ENCODE measurements around the gene NETO2. TPM values are rescaled to one million over a fixed set of nuclear protein-coding genes. Genes with fewer than 3 reads are reported as not detected.
A peak's percentile ranks its signal among the peaks of the same experiment; 100 is the strongest.

Gene NETO2
- total and polyA plus RNA-seq, 10 of the 15 experiments (the other 5 are each of a cell fraction or from before 2014, with no cell fraction given) = 8.5 to 53.1 (median 27.0) TPM

DNA sequence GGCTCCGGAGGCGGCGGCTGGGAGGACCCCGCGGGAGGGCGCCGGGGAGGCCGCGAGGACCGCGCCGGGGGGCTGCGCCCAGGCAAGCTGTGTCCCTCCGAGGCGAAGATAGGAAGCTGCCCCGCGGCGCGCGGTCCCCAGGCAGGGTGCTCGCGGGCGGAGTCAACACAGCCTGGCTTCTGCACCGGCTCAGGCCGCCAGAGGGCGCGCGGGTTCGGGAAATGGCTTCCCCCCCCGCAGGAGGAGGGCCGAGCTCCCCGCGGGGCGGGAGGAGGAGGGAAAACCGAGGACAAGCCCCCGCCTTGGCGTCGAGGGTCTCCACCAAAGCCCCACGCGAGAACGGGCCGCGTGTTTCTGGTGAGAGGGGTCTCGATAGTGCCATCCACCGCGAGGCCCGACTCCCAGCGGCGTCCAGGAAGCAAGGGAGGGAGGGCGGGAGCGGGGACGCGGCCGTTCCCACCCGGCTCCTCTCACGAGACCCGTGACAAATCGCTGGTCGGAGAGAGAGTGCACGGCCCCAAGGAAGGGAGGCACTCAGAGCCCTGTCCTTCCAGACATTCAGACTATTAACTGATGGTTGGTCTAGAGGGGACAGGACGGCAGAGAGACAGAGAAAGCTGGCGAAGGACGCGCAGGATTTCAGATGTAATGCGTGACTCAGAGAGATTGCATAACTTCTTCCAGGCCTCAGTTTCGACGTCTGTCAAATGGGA lies 105.8 kb downstream of the NETO2 start (continued):
- TF ChIP-seq BHLHE40 (IDR thresholded peaks at IDR 0.05; ENCODE audit: borderline replicate concordance in 1 of 2, low read depth in 2 of 2, low read length in 1 of 2) (peak; percentile 69 to 76), POU2F2 (IDR thresholded peaks at IDR 0.05; ENCODE audit: borderline replicate concordance, low read depth, low read length) (peak; percentile 41; the same call in 1 of the 3 replicates), EP300 (IDR thresholded peaks at IDR 0.05; ENCODE audit: borderline replicate concordance in 1 of 2, control insufficient read depth in 1 of 2, low read depth in 2 of 2, low read length in 2 of 2) (0 out of 4 replicates have a peak, but pooled peaks of 1 of the 2 experiments have one; percentile 21), JUND (IDR thresholded peaks at IDR 0.05; ENCODE audit: low read depth, low read length) (no peak), SMARCA5 (IDR thresholded peaks at IDR 0.05) (peak; percentile 97), ZNF207 (IDR thresholded peaks at IDR 0.05; ENCODE audit: borderline replicate concordance) (peak; percentile 73; the same call in 1 of the 2 replicates), CHD2 (IDR thresholded peaks at IDR 0.05; ENCODE audit: borderline replicate concordance, low read depth, low read length) (0 out of 2 replicates have a peak, but pooled peaks have one; percentile 45), SMC3 (IDR thresholded peaks at IDR 0.05; ENCODE audit: borderline replicate concordance, low read length) (peak; percentile 91), IKZF2 (IDR thresholded peaks at IDR 0.05) (peak; percentile 26 to 49; a peak in 1 of 4 replicates), GATAD2B (conservative IDR thresholded peaks at IDR 0.05; ENCODE audit: low read depth) (peak; percentile 77), CHD1 (IDR thresholded peaks at IDR 0.05; ENCODE audit: low read depth, low read length) (no peak), LARP7 (IDR thresholded peaks at IDR 0.05) (peak; percentile 91), MTA2 (IDR thresholded peaks at IDR 0.05; ENCODE audit: low read depth) (no peak), ZBTB33 (IDR thresholded peaks at IDR 0.05) (0 out of 2 replicates have a peak, but pooled peaks have one; percentile 22), MXI1 (IDR thresholded peaks at IDR 0.05; ENCODE audit: low read depth, low read length) (peak; percentile 57; the same call in 1 of the 2 replicates), ZNF217 (IDR thresholded peaks at IDR 0.05) (0 out of 2 replicates have a peak, but pooled peaks have one; percentile 31), ZBED1 (IDR thresholded peaks at IDR 0.05; ENCODE audit: borderline replicate concordance) (no peak), BCLAF1 (IDR thresholded peaks at IDR 0.05) (no peak; the same call in 1 of the 2 replicates), TCF3 (IDR thresholded peaks at IDR 0.05; ENCODE audit: borderline replicate concordance, insufficient read depth, low read depth, low read length) (0 out of 2 replicates have a peak, but pooled peaks have one; percentile 61), DPF2 (IDR thresholded peaks at IDR 0.05) (peak; percentile 72), NFXL1 (IDR thresholded peaks at IDR 0.05; ENCODE audit: borderline replicate concordance) (0 out of 2 replicates have a peak, but pooled peaks have one; percentile 37), EZH2 (IDR thresholded peaks at IDR 0.05; ENCODE audit: borderline replicate concordance, control insufficient read depth, low read depth, low read length) (no peak), IKZF1 (conservative IDR thresholded peaks at IDR 0.05) (peak; percentile 92)
- TF ChIP-seq, protein P1, sequence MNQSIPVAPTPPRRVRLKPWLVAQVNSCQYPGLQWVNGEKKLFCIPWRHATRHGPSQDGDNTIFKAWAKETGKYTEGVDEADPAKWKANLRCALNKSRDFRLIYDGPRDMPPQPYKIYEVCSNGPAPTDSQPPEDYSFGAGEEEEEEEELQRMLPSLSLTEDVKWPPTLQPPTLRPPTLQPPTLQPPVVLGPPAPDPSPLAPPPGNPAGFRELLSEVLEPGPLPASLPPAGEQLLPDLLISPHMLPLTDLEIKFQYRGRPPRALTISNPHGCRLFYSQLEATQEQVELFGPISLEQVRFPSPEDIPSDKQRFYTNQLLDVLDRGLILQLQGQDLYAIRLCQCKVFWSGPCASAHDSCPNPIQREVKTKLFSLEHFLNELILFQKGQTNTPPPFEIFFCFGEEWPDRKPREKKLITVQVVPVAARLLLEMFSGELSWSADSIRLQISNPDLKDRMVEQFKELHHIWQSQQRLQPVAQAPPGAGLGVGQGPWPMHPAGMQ (IDR thresholded peaks at IDR 0.05; ENCODE audit: borderline replicate concordance) = no peak

Measured in GM12878 (cell line).